Neural cell (in vitro differentiated cells): ENCODE measurements around the gene PRAF2. TPM values are rescaled to one million over a fixed set of nuclear protein-coding genes. Genes with fewer than 3 reads are reported as not detected.

Experiments used
- H2AFZ ChIP-seq: fragments of 200-600, 300-800 bp; sonication (generic), shearing (Covaris generic); 2 replicates; pipeline ENCODE4 v1.6.0; 2014; ENCODE audit warnings: low read depth, mild to moderate bottlenecking, antibody characterized with exemption, low read length, moderate library complexity
- H3F3A ChIP-seq: fragments of 200-600 bp; shearing (Covaris generic); 2 replicates; pipeline ENCODE4 v1.6.1; 2016; ENCODE audit warnings: mild to moderate bottlenecking, moderate library complexity, mixed read lengths, antibody characterized with exemption, low read length; ENCODE audit not compliant: insufficient read depth, poor library complexity, severe bottlenecking
- H3K27ac ChIP-seq: fragments of 200-600, 300-800 bp; sonication (generic), shearing (Covaris generic); 2 replicates; pipeline ENCODE4 v1.5.1; 2014; ENCODE audit warnings: mild to moderate bottlenecking, low read length, moderate library complexity
- H3K27me3 ChIP-seq: fragments of 300-800, 200-600 bp; sonication (generic), shearing (Covaris generic); 2 replicates; pipeline ENCODE4 v1.6.0; 2014; ENCODE audit warnings: mild to moderate bottlenecking, low read depth, low read length, moderate library complexity; ENCODE audit not compliant: insufficient read depth
- H3K36me3 ChIP-seq: fragments of 300-800, 200-600 bp; sonication (generic), shearing (Covaris generic); 2 replicates; pipeline ENCODE4 v1.5.1; 2014; ENCODE audit warnings: mild to moderate bottlenecking, antibody characterized with exemption, low read length, moderate library complexity; ENCODE audit not compliant: insufficient read depth
- H3K4me2 ChIP-seq: fragments of 300-800, 200-600 bp; sonication (generic), shearing (Covaris generic); 2 replicates; pipeline ENCODE4 v1.6.0; 2014; ENCODE audit warnings: mild to moderate bottlenecking, low read length
- H3K4me3 ChIP-seq: fragments of 300-800, 200-600 bp; sonication (generic), shearing (Covaris generic); 2 replicates; pipeline ENCODE4 v1.5.1; 2014; ENCODE audit warnings: mild to moderate bottlenecking, low read length, moderate library complexity
- H3K79me2 ChIP-seq: fragments of 200-600 bp; shearing (Covaris generic); replicated peaks from 2 replicates; pipeline ENCODE4 v1.6.0; 2014; ENCODE audit warnings: mild to moderate bottlenecking, low read length, moderate library complexity; ENCODE audit not compliant: insufficient read depth
- H3K9ac ChIP-seq: fragments of 300-800, 200-600 bp; sonication (generic), shearing (Covaris generic); 2 replicates; pipeline ENCODE4 v1.6.1; 2016; ENCODE audit warnings: mild to moderate bottlenecking, low read length, mixed read lengths
- H3K9me2 ChIP-seq: fragments of 200-600 bp; shearing (Covaris generic); 2 replicates; pipeline ENCODE4 v1.6.1; 2016; ENCODE audit warnings: mild to moderate bottlenecking, low read length, mixed read lengths; ENCODE audit not compliant: insufficient read depth
- H3K9me3 ChIP-seq: fragments of 200-600, 300-800 bp; sonication (generic), shearing (Covaris generic); 2 replicates; pipeline ENCODE4 v1.6.1; 2016; ENCODE audit warnings: mild to moderate bottlenecking, mixed run types, low read length, moderate library complexity, mixed read lengths
- H4K20me1 ChIP-seq: fragments of 200-600 bp; shearing (Covaris generic); 2 replicates; pipeline ENCODE4 v1.6.1; 2016; ENCODE audit warnings: mild to moderate bottlenecking, mixed run types; ENCODE audit not compliant: insufficient read depth
- EP300 ChIP-seq: fragments of 450-650 bp; conservative IDR thresholded peaks from 2 replicates; pipeline ENCODE4 v1.6.1; 2014; ENCODE audit warnings: antibody characterized with exemption, mild to moderate bottlenecking, moderate library complexity; ENCODE audit not compliant: poor library complexity, severe bottlenecking
- EZH2 ChIP-seq: fragments of 200-600, 300-800 bp; shearing (Covaris generic), sonication (generic); IDR thresholded peaks from 2 replicates; pipeline ENCODE4 v1.6.1; 2014; ENCODE audit warnings: antibody characterized with exemption, low read length, borderline replicate concordance, mild to moderate bottlenecking; ENCODE audit not compliant: insufficient read depth, poor library complexity, severe bottlenecking
- MXI1 ChIP-seq: fragments of 450-650 bp; conservative IDR thresholded peaks from 2 replicates; pipeline ENCODE4 v1.6.1; 2014; ENCODE audit warnings: antibody characterized with exemption, mild to moderate bottlenecking; ENCODE audit not compliant: poor library complexity, severe bottlenecking
- TAF1 ChIP-seq: IDR thresholded peaks from 2 replicates; pipeline ENCODE4 v1.6.1; 2012; ENCODE audit warnings: low read depth
- polyA plus RNA-seq: library from polyadenylated mRNA; depleted of rRNA; stranded (reverse); fragments of >200 nt; gene quantifications from 2 replicates; pipeline ENCODE4 v1.2.3, GENCODE V29; 2014
- TF ChIP-seq, protein P1 (sequence below): IDR thresholded peaks from 2 replicates; pipeline ENCODE4 v1.6.1; 2012; ENCODE audit warnings: borderline replicate concordance
- TF ChIP-seq, protein P2 (sequence below): fragments of 450-650 bp; IDR thresholded peaks from 2 replicates; pipeline ENCODE4 v1.5.1; 2014; ENCODE audit warnings: antibody characterized with exemption, mild to moderate bottlenecking, moderate library complexity; ENCODE audit not compliant: poor library complexity, severe bottlenecking

PRAF2 gene
- polyA plus RNA-seq, 1 donor from 2014 or later, result 7.3 TPM

DNA sequence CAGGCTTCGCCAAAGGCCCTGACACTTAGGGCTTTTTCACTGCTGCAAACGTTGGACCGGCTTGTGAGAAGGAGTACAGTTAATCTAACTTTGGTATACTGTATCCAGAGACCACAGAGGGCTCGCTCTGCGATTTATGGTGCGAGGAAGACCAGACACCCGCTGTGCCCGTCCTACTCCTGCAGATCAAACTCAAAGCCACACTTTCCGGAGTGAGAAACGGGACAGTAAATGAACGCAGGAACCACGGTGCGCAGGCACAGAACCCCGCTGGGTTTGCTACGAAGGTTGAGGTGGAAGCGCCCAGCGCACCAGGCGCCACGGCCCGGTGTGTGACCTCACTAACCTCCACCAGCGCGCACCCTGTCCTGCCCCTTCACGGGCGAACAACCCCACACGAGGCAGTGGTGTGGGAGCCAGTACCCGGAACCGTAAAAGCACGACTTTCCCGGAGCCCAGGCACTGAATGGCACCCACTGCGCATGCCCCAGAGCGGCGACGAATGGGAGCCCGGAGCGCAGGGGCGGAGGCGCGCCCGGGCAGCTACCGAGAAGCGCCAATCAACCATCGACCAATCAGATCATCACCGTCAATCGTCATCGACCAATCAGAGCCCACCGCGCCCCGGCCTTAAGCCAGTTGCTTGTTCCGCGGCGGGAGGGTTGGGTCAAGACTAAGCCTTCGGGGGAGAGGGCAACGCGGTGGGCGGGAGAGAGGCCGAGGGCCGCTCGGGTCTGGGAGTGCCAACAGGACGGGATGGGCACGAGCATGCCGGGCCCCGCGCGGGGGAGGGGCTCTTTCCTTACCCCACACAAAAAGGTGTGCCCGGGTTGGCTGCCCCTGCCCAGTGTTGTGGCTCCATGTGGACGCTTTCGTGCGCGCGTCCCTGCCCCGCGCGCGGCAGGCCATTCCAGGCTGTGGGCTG lies 27.2 kb upstream of the PRAF2 start:
- Histone ChIP-seq H3F3A (no peaks in the 10 kb centered on the region), H3K27me3 (no peaks in the 10 kb centered on the region), H3K36me3 (no peaks in the 10 kb centered on the region), H3K9me3 (no peaks in the 10 kb centered on the region), H3K4me2 (peak overlapping the region; percentile 68), H3K4me3 (peak overlapping the region; percentile 78), H3K9me2 (no peaks in the 10 kb centered on the region), H4K20me1 (no peaks in the 10 kb centered on the region), H3K9ac (peak overlapping the region; percentile 42), H3K27ac (no peak overlapping the region), H3K79me2 (no peaks in the 10 kb centered on the region), H2AFZ (no peak overlapping the region)
- TF ChIP-seq MXI1 (peak; percentile 84), TAF1 (no peak)
- TF ChIP-seq, protein P1, sequence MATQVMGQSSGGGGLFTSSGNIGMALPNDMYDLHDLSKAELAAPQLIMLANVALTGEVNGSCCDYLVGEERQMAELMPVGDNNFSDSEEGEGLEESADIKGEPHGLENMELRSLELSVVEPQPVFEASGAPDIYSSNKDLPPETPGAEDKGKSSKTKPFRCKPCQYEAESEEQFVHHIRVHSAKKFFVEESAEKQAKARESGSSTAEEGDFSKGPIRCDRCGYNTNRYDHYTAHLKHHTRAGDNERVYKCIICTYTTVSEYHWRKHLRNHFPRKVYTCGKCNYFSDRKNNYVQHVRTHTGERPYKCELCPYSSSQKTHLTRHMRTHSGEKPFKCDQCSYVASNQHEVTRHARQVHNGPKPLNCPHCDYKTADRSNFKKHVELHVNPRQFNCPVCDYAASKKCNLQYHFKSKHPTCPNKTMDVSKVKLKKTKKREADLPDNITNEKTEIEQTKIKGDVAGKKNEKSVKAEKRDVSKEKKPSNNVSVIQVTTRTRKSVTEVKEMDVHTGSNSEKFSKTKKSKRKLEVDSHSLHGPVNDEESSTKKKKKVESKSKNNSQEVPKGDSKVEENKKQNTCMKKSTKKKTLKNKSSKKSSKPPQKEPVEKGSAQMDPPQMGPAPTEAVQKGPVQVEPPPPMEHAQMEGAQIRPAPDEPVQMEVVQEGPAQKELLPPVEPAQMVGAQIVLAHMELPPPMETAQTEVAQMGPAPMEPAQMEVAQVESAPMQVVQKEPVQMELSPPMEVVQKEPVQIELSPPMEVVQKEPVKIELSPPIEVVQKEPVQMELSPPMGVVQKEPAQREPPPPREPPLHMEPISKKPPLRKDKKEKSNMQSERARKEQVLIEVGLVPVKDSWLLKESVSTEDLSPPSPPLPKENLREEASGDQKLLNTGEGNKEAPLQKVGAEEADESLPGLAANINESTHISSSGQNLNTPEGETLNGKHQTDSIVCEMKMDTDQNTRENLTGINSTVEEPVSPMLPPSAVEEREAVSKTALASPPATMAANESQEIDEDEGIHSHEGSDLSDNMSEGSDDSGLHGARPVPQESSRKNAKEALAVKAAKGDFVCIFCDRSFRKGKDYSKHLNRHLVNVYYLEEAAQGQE, result no peak

DNA sequence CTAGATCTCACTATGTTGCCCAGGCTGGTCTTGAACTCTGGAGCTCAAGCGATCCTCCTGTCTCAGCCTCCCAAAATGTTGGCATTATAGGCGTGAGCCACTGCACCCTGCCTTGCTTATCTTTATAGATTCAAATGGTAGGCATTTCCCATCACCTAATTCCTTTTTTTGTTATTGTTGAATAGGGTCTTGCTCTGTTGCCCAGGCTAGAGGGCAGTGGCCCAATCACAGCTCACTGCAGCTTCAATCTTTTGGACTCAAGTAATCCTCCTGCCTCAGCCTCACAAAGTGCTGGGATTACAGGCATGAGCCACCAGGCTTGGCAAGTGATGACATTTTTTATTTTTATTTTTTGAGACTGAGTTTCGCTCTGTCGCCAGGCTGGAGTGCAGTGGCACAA lies 22.6 kb upstream of the PRAF2 start:
- Histone ChIP-seq H3K79me2 (no peaks in the 10 kb centered on the region), H3K4me2 (no peak overlapping the region), H3K9me3 (no peaks in the 10 kb centered on the region), H3K36me3 (no peaks in the 10 kb centered on the region), H3F3A (no peaks in the 10 kb centered on the region), H2AFZ (no peak overlapping the region), H3K9me2 (no peaks in the 10 kb centered on the region), H3K4me3 (no peak overlapping the region), H4K20me1 (no peaks in the 10 kb centered on the region), H3K27me3 (no peaks in the 10 kb centered on the region), H3K9ac (no peak overlapping the region), H3K27ac (no peak overlapping the region)
- TF ChIP-seq, protein P1, result no peak
- no peak for TF ChIP-seq TAF1
- TF ChIP-seq EP300, result no peak
- no peak for TF ChIP-seq MXI1

DNA sequence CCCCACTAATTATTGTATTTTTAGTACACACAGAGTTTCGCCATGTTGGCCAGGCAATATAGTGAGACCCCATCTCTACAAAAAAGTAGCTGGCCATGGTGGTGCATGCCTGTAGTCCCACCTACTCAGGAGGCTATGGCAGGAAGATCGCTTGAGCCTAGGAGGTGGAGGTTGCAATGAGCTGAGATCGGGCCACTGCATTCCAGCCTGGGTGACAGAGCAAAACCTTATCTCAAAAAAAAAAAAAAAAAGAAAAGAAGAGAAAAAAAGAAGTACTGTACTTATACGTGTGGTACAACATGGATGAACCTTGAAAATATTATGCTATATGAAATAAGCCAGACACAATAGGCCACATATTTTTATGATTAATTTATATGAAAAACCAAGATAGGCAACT lies 15.8 kb upstream of the PRAF2 start:
- Histone ChIP-seq H4K20me1 (no peaks in the 10 kb centered on the region), H3K9me2 (no peaks in the 10 kb centered on the region), H3K9me3 (no peaks in the 10 kb centered on the region), H3K27ac (no peak overlapping the region), H3K4me3 (no peak overlapping the region), H2AFZ (no peak overlapping the region), H3F3A (no peaks in the 10 kb centered on the region), H3K27me3 (no peaks in the 10 kb centered on the region), H3K79me2 (no peaks in the 10 kb centered on the region), H3K36me3 (no peaks in the 10 kb centered on the region), H3K9ac (no peak overlapping the region), H3K4me2 (no peak overlapping the region)
- TF ChIP-seq, protein P2, sequence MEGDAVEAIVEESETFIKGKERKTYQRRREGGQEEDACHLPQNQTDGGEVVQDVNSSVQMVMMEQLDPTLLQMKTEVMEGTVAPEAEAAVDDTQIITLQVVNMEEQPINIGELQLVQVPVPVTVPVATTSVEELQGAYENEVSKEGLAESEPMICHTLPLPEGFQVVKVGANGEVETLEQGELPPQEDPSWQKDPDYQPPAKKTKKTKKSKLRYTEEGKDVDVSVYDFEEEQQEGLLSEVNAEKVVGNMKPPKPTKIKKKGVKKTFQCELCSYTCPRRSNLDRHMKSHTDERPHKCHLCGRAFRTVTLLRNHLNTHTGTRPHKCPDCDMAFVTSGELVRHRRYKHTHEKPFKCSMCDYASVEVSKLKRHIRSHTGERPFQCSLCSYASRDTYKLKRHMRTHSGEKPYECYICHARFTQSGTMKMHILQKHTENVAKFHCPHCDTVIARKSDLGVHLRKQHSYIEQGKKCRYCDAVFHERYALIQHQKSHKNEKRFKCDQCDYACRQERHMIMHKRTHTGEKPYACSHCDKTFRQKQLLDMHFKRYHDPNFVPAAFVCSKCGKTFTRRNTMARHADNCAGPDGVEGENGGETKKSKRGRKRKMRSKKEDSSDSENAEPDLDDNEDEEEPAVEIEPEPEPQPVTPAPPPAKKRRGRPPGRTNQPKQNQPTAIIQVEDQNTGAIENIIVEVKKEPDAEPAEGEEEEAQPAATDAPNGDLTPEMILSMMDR, result no peak
- TF ChIP-seq, protein P1, result no peak
- TF ChIP-seq EZH2 (no peak), MXI1 (no peak)
